Measurements from ENCODE around the gene DDX59.

The DDX59 gene

GRCh38 chr1:200671235-200671786 is 1.6 kb upstream of the DDX59 start:
- in situ Hi-C loops (cut with MboI; ENCODE audit: low sequenced_read_pairs): no loop called here

GRCh38 chr1:200670242-200671118 is 773 bp upstream of the DDX59 start:
- in situ Hi-C loops (cut with MboI; ENCODE audit: low sequenced_read_pairs): no loop called here

GRCh38 chr1:200668514-200669313 is 993 bp downstream of the DDX59 start:
- in situ Hi-C loops (cut with MboI; ENCODE audit: low sequenced_read_pairs): no loop called here

DNA sequence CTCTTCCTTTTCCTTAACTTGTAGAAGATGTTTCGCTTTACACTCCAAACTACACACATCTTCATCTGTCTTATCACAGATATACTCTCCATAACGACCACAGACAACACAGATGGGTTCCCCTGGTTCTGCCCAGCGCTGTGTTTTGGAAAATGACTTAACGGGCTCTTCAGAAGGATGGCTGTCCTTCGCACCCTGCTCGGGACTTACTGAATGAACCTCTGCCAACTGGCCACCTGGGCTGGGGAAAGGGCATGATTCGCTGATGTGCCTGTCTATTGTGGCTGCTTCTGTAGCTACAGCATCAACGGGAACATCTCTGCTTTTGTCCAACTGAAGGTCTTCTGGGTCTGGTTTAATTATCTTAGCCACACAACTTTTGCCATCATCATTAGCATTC is 3.4 kb downstream of the DDX59 start:
- in situ Hi-C loops (cut with MboI; ENCODE audit: low sequenced_read_pairs): no loop called here

DNA sequence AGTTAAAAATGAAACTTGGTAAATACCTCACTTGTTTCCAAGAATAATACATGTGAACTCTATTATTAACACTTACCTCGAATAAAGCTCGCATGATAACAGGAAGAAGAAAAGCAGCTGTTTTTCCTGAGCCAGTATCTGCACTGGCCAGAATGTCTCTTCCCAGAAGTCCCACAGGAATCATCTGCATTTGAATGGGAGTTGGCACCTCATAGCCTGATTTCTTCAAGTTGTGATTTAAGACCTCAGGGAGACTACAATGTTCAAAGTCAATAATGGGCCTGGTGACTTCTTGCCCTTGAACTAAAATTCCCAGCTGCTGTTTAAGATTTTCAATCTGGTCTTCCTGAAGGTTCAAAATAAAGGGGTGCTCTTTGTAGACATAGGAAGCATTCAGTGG is 3.8 kb downstream of the DDX59 start:
- in situ Hi-C loops (cut with MboI; ENCODE audit: low sequenced_read_pairs): no loop called here

DNA sequence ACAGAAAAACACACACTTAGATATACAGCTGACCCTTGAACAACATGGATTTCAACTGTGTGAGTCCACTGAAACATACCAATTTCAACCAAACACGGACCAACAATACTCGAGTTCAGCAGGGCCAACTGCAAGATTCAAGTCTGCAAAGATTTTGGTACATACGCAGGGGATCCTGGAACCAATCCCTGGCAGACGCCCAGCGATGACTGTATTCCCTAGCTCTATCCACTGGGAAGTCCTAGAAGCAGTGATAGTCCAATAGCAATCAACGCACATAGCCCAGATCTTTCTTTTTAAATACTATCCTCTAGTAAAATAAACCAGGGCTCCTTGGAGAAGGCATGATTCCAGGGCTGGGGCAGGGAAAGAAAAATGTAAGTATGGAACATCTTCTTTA is 9.0 kb downstream of the DDX59 start:
- in situ Hi-C loops (cut with MboI; ENCODE audit: low sequenced_read_pairs): no loop called here

DNA sequence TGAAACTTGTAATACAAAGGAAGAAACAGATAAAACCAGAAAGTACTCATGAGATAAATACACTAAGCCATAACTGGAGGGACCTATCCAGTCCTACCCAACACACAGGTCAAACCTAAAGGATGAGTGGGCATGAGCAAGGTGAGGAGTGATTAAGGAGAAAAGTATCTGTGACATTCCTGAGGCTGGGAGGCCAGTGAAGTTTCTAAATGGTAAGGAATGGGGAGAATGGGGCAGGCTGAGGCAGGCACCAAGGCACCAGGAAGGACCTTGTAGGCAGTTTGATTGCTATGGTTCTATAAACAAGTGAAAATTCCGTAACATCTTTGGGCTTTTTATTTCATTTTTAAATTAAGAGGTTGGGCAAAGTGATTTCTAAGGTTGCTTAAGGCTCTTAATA is 10.4 kb downstream of the DDX59 start:
- in situ Hi-C loops (cut with MboI; ENCODE audit: low sequenced_read_pairs): no loop called here

GRCh38 chr1:200658037-200658818 is 11.5 kb downstream of the DDX59 start:
- in situ Hi-C loops (cut with MboI; ENCODE audit: low sequenced_read_pairs): no loop called here

DNA sequence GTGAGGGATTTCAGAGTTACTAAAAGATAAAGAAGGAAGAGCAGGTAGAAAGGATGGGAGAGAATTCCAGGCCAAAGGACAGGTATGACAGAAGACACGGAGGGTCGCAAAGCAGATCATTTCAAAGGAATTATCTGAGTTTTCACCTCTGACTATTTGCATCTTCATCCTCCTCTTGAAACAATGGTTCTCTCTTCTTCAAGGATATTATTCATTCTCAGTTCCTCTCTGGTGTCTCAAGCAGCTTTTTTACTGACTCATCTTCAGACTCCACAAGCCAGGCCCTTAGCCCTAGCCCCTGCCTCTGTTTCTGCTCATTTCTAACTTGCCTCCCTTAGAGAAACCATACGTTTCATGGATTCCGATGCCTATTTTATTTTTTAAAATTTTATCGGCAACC is 15.0 kb downstream of the DDX59 start:
- in situ Hi-C loops (cut with MboI; ENCODE audit: low sequenced_read_pairs): no loop called here

GRCh38 chr1:200653022-200653462 is 16.7 kb downstream of the DDX59 start:
- in situ Hi-C loops (cut with MboI; ENCODE audit: low sequenced_read_pairs): no loop called here

GRCh38 chr1:200652378-200652777 is 17.3 kb downstream of the DDX59 start:
- in situ Hi-C loops (cut with MboI; ENCODE audit: low sequenced_read_pairs): no loop called here

DNA sequence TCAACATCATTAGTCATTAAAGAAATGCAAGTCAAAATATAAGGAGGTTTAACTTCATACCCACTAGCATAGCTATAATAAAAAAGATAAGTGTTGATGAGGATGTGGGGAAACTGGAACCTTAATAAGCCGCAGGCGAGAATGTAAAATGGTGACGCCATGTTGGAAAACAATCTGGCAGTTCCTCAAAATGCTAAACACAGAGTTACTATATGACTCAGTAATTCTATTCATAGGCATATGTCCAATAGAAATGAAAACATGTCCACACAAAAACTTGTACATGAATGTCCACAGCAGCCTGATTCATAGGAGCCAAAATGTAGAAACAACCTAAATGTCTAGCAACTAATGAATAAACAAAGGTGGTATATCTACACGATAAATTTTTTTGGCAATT is 23.2 kb downstream of the DDX59 start:
- in situ Hi-C loops (cut with MboI; ENCODE audit: low sequenced_read_pairs): loop anchor here (25.0 kb wide), 1 partner anchor 141 kb away; no protein-coding TSS in a partner anchor

DNA sequence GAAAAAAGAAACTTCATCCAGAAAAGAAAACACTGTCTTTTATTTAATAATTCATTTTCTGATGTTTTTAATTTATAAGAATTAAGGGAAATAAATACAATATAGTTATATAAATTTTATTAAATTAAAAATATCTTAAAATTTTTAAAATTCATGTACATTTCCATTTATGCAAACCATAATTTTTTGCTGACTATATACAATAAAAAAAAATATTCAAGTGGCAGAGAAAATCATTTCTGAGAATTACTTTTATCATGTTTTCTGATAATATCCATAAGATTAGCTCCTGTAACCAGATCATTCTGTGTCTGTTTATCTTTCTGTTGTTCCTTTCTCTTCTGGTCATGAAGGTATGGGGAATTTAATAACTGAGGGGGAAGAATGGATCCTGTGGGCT is 25.7 kb downstream of the DDX59 start:
- in situ Hi-C loops (cut with MboI; ENCODE audit: low sequenced_read_pairs): loop anchor here (25.0 kb wide), 1 partner anchor 143 kb away; no protein-coding TSS in a partner anchor

GRCh38 chr1:200642481-200642880 is 27.2 kb downstream of the DDX59 start:
- in situ Hi-C loops (cut with MboI; ENCODE audit: low sequenced_read_pairs): loop anchor here (25.0 kb wide), 1 partner anchor 145 kb away; no protein-coding TSS in a partner anchor

GRCh38 chr1:200640963-200641401 is 28.7 kb downstream of the DDX59 start:
- in situ Hi-C loops (cut with MboI; ENCODE audit: low sequenced_read_pairs): loop anchor here (25.0 kb wide), 1 partner anchor 146 kb away; no protein-coding TSS in a partner anchor

DNA sequence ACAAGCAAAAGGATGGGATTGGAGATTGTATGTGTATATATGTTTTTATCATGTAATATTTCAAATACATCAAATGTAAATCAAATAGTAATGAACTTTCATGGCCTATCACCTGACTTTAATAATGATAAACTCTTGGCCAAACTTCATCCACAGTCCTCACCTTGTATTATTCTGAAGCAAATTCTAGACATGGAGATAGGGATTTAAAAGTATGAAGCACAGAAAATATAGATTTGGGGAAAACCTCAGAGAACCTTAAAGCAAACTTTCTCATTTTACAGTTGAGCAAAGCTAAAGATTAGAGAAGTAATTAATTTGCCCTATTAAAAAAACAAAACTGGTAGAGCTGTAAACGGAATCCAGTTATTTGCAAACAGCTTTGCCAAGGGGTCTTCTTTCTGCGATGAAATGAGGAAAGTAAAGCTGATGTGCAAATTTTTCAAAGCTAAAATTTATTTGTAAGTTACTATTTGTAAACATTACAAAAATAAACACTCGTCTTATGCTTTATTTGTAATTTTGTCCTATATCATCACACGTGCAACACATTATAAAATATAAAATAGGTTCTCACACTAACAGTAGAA is 29.2 kb downstream of the DDX59 start:
- in situ Hi-C loops (cut with MboI; ENCODE audit: low sequenced_read_pairs): loop anchor here (25.0 kb wide), 1 partner anchor 147 kb away; no protein-coding TSS in a partner anchor

DNA sequence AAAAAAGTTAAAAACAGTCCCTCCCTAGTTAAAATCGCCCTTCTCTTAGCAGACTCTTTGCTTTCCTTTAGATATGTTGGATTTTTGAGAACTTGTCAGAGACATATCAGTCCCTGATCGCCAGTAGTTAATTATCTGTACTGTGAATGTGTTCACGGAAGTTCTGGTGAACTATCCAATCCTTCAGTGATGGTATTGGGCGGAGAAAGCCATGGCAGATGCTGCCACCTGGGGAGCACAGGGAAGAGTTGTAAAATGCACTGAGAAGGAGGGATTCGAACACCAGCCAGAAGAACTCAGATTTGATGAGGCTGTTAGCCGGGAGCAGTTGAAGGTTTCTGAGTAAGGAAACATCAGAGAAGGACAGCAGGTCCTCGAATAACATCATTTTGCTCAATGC is 31.6 kb downstream of the DDX59 start:
- in situ Hi-C loops (cut with MboI; ENCODE audit: low sequenced_read_pairs): loop anchor here (25.0 kb wide), 1 partner anchor 149 kb away; no protein-coding TSS in a partner anchor

DNA sequence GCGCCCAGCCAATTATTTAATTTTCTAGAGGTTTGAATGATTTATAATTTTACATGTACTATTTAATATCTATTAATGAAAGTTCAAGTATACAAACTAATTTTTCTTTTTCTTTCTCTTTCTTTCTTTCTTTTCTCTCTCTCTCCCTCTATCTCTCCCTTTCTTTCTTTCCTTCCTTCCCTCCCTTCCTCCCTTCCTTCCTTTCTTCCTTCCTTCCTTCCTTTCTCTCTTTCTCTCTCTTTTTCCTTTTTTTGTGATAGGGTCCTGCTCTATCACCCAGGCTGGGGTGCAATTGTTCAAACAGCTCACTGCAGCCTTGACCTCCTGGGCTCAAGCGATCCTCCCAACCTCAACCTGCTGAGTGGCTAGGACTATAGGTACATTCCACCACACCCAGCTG is 33.0 kb downstream of the DDX59 start:
- in situ Hi-C loops (cut with MboI; ENCODE audit: low sequenced_read_pairs): loop anchor here (25.0 kb wide), 1 partner anchor 151 kb away; no protein-coding TSS in a partner anchor

GRCh38 chr1:200634261-200635122 is 35.2 kb downstream of the DDX59 start:
- in situ Hi-C loops (cut with MboI; ENCODE audit: low sequenced_read_pairs): loop anchor here (25.0 kb wide), 1 partner anchor 153 kb away; no protein-coding TSS in a partner anchor

Data from HL-60/S4 treated with retinoic acid at 250 ng/mL for 4 days and 3 days (cell line).